Activated CD8-positive, alpha-beta memory T cell treated with anti-CD3 and anti-CD28 coated beads, Interleukin-2, amount 50 U/mL, for 24 hours (primary cell): Measurements from ENCODE around the gene CNOT1.

ENCODE experiments used
- DNase-seq: peaks from one replicate; pipeline ENCODE4 v3.0.0-alpha.2; 2020; ENCODE audit errors: extremely low read depth

The CNOT1 gene

DNA sequence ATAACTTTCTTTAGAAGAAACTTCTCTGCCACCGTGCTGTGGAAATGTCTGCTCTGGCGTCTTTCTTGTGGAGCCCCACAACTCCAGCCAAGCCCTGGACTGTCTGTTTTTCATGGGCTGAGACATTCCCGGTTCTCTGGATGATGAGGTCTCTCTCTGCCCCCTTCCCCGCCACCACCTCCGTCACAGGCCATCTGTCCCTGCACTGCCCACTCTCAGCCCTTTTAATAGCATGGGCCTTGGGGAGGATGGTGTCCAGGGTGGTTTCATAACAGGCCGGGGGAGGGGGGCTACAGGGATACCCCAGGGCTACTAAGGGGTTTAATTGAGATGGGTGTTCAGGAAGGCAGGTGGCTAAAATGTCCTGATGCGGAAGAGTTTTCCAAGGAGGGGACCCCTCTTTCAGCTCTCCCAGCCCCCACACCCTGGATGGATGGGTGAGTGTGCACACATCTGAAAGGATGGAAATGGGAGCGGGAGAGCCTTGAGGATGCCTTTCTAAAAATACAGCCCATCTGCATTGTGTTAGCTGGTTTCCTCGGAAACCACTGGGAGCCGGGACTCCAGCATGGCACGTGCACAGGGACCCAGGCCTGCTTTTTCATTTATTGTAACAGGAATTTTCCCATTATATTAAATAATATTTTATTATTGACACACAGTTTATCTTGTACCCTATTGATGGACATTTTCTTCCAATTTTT, 144.3 kb downstream of the CNOT1 start:
- DNase-seq = no peak

- no peak for DNase-seq
Measured at GRCh38 chr16:58481931-58482330, 147.7 kb downstream of the CNOT1 start.

DNA sequence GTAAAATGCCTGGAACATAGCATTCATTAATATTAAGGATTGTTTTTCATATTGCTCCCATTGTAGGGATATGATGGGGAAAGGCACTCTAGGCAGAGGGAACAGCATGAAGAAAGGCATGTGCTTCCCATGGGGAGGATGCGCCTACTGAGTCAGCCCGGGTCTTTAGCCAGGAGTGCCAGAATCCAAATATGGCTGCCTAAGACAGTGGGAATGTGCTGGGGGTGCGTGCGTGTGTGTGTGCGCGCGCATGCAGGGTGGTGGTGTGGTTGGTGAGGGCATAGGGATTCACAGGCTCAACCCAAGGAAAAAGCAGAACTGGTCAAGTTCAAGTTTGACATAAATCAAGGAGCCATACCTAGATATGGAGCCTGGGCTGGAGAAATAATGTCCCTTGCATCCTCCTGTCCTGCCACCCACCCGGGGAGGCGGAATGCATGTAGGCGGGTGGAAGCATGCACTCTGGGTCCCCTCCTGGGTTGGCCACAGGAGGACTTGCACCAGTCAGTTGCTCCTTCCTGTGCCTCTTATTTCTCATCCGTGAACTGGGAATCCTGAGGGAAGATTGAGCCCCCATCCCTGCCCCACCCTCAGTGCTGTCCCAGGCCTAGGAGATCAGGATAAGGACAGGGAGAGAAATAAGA, 148.3 kb downstream of the CNOT1 start:
- no peak for DNase-seq

GRCh38 chr16:58478427-58478826, 151.2 kb downstream of the CNOT1 start:
- no peak for DNase-seq

GRCh38 chr16:58476791-58477190, 152.8 kb downstream of the CNOT1 start:
- no peak for DNase-seq

DNA sequence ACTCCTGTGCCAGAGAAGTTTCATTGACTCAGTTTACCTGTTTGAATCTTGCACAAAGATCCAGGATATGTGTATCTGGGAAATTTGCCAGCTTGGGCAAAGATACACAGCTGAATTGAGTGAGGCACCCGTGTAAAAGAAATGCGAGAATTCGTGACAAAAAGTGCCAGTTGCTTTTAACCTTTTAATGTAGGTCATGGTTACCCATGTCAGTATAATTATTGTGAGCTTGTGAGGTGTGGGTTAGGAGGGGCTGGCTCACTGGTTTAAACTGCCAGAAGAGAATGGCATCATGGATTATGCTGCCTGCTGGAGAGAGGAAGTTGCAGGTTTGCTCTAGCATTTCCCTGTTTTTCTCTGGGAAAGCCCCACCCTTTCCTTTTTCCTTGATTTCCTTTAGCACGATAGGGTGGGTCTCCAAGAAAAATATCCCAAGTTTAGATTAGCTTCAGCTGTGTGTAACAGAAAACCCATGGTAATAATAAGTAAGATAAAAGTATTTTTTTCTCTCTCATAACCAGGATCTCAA, 154.5 kb downstream of the CNOT1 start:
- no peak for DNase-seq

GRCh38 chr16:58474296-58474695, 155.3 kb downstream of the CNOT1 start:
- no peak for DNase-seq

- DNase-seq = no peak
Measured at GRCh38 chr16:58472827-58473226, 156.8 kb downstream of the CNOT1 start.

DNA sequence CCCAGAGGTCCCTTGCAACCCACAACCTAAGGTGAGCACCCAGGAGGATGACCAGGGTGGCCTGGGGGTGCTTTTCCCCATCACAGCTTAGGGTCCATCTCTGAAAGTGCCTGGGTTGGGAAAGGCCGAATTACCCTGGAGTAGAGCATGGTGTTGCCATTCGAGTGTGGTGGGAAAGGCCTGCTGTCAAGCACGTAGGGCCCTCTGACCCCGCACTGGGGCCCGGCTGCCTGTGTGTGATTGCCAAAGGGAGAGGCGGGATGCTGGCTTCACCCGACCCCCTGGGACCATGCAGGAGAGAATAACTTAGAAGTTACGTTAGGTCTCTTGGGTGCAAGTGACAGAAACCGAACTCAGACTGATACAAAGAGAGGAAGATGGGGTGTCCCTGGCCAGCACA, 157.4 kb downstream of the CNOT1 start:
- no peak for DNase-seq

GRCh38 chr16:58471209-58471975, 158.2 kb downstream of the CNOT1 start:
- no peak for DNase-seq
